Measurements from ENCODE around the gene BMP6. TPM values are rescaled to one million over a fixed set of nuclear protein-coding genes. Genes with fewer than 3 reads are reported as not detected.

Gene BMP6
- total and polyA plus RNA-seq, 8 donors: 2.3 to 18.7 (median 3.7) TPM

DNA sequence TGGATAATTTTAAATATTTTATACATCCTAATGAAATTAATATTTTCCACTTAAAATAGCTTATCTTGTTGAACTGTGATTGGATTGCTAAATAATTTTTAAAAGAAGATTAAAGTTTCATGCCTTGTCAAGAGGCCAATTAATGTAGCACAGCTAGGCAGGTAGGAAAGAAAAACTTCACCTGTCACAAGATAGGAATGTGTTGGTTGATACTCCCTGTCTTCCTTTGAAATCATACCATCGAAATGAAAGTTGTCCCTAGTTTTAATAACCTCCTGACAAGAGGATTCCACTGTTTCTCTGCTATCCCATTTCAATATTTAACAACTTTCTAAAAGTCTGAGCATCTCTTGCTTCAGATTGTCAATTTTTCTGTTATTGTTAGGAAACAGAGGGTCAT is 80.8 kb downstream of the BMP6 start:
- TF ChIP-seq, protein P1, sequence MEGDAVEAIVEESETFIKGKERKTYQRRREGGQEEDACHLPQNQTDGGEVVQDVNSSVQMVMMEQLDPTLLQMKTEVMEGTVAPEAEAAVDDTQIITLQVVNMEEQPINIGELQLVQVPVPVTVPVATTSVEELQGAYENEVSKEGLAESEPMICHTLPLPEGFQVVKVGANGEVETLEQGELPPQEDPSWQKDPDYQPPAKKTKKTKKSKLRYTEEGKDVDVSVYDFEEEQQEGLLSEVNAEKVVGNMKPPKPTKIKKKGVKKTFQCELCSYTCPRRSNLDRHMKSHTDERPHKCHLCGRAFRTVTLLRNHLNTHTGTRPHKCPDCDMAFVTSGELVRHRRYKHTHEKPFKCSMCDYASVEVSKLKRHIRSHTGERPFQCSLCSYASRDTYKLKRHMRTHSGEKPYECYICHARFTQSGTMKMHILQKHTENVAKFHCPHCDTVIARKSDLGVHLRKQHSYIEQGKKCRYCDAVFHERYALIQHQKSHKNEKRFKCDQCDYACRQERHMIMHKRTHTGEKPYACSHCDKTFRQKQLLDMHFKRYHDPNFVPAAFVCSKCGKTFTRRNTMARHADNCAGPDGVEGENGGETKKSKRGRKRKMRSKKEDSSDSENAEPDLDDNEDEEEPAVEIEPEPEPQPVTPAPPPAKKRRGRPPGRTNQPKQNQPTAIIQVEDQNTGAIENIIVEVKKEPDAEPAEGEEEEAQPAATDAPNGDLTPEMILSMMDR (IDR thresholded peaks at IDR 0.05): no peak
- H3K36me3 ChIP-seq: no peaks in the 10 kb centered on the region
- H3K4me3 ChIP-seq: no peak overlapping the region
- intact Hi-C loops (cut with DNase I): no loop called here
- ATAC-seq (no peak), DNase-seq (no peak)
- H3K9me3 ChIP-seq: no peaks in the 10 kb centered on the region
- H3K4me1 ChIP-seq: no peaks in the 10 kb centered on the region
- no peak overlapping the region for H3K27ac ChIP-seq
- H3K27me3 ChIP-seq: no peaks in the 10 kb centered on the region

DNA sequence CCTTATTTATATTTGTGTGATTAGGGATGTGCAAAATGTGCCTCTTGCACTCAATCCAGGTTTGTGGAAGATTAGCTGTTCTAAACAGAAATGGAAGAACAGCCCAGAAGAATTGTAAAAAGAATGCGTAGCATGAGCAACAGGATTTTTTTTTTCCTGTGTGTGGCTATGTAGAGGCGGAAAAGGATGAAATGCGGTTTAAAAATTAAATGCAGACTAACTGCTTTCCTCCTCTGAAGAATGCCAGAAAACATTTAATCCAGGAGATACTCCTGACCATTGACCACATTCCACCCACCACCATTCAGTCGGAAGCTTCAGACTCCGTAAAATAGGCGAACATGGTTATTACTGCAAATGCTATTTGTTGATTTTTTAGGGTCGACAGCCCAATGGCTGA is 83.4 kb downstream of the BMP6 start:
- no peak overlapping the region for H3K27ac ChIP-seq
- TF ChIP-seq, protein P1 (IDR thresholded peaks at IDR 0.05): no peak
- no peak overlapping the region for H3K4me3 ChIP-seq
- H3K27me3 ChIP-seq: no peaks in the 10 kb centered on the region
- intact Hi-C loops (cut with DNase I): no loop called here
- no peaks in the 10 kb centered on the region for H3K36me3 ChIP-seq
- ATAC-seq: no peak
- DNase-seq: no peak
- no peaks in the 10 kb centered on the region for H3K4me1 ChIP-seq
- H3K9me3 ChIP-seq: no peaks in the 10 kb centered on the region

DNA sequence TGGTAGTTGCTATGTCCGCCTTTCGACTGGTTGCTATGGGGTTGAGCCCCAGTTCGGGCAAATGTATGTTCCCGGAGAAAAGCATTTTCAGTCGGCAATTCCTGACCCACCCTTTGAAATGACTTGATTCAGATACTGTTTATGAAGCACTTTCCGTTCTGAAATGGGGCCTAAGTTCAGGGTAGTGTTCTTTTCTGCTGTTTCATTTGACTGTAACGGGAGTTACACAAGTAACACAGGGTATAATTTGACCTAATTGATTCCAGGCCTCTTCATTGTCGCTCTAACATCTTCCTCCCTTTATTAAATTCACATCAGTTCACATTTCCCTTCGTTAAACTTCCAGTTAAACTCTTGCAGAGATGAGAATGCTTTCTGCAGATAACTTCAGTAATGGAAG is 85.5 kb downstream of the BMP6 start:
- intact Hi-C loops (cut with DNase I): no loop called here
- DNase-seq: no peak
- no peak overlapping the region for H3K4me3 ChIP-seq
- ATAC-seq: no peak
- no peaks in the 10 kb centered on the region for H3K36me3 ChIP-seq
- no peaks in the 10 kb centered on the region for H3K4me1 ChIP-seq
- H3K27me3 ChIP-seq: no peaks in the 10 kb centered on the region
- H3K27ac ChIP-seq: no peak overlapping the region
- TF ChIP-seq, protein P1 (IDR thresholded peaks at IDR 0.05): no peak
- H3K9me3 ChIP-seq: no peaks in the 10 kb centered on the region

DNA sequence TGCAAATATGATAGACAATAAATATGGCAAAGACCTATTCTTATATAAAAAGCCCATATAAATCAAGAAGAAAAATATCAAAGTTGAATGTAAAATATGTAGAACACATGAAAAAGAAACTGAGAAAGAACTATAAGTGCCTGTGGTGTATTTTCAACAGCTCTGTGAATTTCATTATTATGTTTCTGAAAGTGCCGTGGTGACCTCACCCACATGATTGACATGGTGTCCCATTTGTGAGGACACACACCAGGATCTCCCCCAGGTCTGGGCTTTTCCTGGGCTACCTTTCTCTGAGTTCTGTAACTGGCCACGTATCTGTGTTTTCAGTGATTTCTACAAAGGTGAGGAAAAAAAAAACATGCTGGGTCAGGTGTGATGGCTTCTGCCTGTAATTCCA is 86.7 kb downstream of the BMP6 start:
- intact Hi-C loops (cut with DNase I): no loop called here
- TF ChIP-seq, protein P1 (IDR thresholded peaks at IDR 0.05): no peak
- H3K9me3 ChIP-seq: no peaks in the 10 kb centered on the region

DNA sequence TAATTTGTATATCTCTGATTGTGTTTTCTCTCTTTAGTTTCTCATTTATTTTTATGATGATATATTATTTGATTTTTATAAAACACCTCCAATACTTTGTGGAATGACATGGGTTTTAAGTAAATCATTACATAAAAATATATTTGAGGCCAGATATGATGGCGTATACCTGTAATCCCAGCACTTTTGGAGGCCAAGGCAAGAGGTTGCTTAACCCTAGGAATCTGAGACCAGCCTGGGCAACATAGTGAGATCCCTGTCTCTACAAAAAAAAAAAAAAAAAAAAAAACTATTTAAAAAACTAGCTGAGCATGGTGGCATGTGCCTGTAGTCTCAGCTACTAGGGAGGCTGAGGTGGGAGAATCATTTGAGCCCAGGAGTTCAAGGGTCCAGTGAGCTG is 87.3 kb downstream of the BMP6 start:
- Histone ChIP-seq H3K27me3 (no peaks in the 10 kb centered on the region), H3K27ac (no peak overlapping the region), H3K4me1 (no peaks in the 10 kb centered on the region), H3K9me3 (no peaks in the 10 kb centered on the region), H3K36me3 (no peaks in the 10 kb centered on the region), H3K4me3 (no peak overlapping the region)
- TF ChIP-seq, protein P1 (IDR thresholded peaks at IDR 0.05): no peak
- no peak for ATAC-seq
- no peak for DNase-seq
- intact Hi-C loops (cut with DNase I): no loop called here

More for the DNA sequence above, 86.7 kb downstream of the BMP6 start:
- Histone ChIP-seq H3K27ac (no peak overlapping the region), H3K4me1 (no peaks in the 10 kb centered on the region), H3K27me3 (no peaks in the 10 kb centered on the region), H3K36me3 (no peaks in the 10 kb centered on the region), H3K4me3 (no peak overlapping the region)
- DNase-seq (no peak), ATAC-seq (no peak)

All from left lung (tissue), 10 donors.